PC-9 (cell line): Measurements from ENCODE around the gene IVD.

Experiments
- CTCF ChIP-seq: fragments of 200-600 bp; sonication (generic); conservative IDR thresholded peaks from 2 replicates; pipeline ENCODE4 v1.6.1; 2017; ENCODE audit warnings: mixed run types, antibody characterized with exemption, mild to moderate bottlenecking, moderate library complexity
- EZH2 ChIP-seq: fragments of 200-600 bp; sonication (generic); IDR thresholded peaks from 2 replicates; pipeline ENCODE4 v1.8.0; 2017; ENCODE audit warnings: antibody characterized with exemption, low read depth

GRCh38 chr15:40409366-40409765 is 3.8 kb downstream of the IVD start:
- no peak for TF ChIP-seq CTCF
- no peak for TF ChIP-seq EZH2
